ENCODE measurements around the gene UIMC1.

GRCh38 chr5:176890455-176891330, 115.9 kb downstream of the UIMC1 start:
- TF ChIP-seq EZH2 (IDR thresholded peaks at IDR 0.05; ENCODE audit: low read length, unreplicated experiment) (no peak), CTCF (conservative IDR thresholded peaks at IDR 0.05; ENCODE audit: low read depth, low read length) (no peak)

Measured in PC-3 (cell line).